Measurements from ENCODE around the gene TCAIM. TPM values are rescaled to one million over a fixed set of nuclear protein-coding genes. Genes with fewer than 3 reads are reported as not detected.

Gene TCAIM
- total RNA-seq, 1 donor from 2014 or later, result 16.2 TPM

DNA sequence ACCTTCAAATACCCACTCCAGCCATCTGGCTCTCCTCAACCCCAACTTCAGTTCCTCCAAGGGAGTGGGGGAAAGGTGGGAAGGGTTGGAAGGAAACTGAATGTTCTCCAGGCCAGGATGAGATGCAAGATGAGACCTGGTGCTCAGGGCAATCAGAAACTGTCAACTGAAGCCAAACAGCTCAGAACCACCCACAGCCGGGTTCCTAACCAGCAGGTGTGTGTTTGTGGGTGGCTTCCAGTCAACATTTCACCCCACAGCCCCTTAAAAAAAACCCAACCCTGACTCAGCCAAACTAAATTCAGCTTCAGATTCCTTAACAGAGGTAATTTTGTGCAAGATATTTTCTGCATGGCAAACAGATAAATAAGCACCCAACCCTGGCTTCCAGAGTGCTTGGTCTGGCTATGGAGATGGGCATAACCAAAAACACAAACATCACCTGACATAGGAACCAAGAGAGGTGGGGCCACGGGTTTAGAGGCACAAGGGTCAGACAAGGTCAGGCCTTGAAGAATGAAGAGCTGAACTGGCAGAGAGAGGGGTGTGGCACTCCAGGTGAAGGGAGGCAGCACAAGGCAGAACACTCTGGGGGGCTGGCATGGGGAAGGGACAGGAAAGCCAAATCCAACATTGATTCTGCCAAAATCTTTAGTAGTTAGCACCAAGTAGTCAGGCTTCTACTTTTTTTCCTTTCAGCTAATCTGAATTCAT is 104.2 kb downstream of the TCAIM start:
- intact Hi-C loops (cut with micrococcal nuclease), result loop anchor here (10.0 kb wide), 1 partner anchor 338 kb away; no protein-coding TSS in a partner anchor

- intact Hi-C loops (cut with micrococcal nuclease), result loop anchor here (10.0 kb wide), 1 partner anchor 340 kb away; no protein-coding TSS in a partner anchor
Observed at GRCh38 chr3:44444437-44444836, 105.9 kb downstream of the TCAIM start.

DNA sequence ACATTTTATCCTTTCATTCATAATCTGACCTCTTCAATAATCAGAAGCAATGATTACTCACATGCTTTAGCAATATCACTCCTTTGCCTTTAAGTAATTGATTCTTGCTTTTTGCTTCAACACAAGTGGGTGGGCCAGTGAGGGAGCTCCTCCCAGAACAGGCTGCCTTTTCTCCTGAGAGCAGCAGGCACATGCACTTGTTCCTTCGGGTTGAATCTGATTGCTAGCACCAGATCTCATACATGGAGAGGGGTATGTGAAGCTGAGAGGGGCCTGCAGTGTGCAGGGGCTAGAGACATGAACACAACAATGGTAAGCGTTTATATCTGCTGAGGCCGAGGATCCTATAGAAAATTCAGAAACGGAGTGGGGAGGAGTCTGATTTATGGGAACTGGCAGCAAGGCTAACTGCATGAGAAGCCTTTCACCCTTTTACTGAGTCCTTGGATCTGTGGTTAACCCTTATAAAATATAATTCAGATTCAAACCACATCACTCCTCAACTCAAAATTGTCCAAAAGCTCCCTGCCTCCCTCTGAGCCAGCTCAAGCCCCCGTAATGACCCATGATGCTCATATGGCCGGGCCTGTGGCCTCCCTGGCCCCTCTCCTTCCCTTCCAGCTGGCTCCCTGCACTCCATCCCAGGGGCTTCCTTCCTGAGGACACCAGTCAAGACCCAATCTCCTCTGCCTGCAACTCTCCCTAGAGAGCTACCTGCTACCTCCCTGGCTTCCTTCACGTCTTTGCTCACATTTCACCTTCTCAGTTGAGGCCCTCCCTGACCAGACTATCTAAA is 106.5 kb downstream of the TCAIM start:
- intact Hi-C loops (cut with micrococcal nuclease), result loop anchor here (10.0 kb wide), 1 partner anchor 340 kb away; no protein-coding TSS in a partner anchor

DNA sequence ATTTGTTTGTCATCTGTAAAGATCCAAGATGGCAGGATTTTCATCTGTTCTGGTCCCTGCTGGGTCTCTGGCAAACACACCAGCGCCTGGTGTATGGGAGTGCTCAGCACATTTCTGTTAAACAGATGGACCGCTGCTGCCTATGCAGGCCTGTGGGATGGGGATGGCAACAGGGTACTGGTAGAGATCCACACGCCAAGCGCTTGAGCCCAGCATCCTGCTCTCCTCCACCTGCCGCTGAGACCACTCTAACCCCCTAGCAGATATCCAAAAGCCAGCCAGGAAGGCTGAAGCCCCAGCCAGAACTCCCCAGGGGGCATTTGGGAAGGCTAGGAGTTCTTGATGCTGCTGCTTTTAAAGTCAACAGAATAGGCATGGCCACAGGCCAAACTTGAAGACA is 107.2 kb downstream of the TCAIM start:
- intact Hi-C loops (cut with micrococcal nuclease), result loop anchor here (10.0 kb wide), 1 partner anchor 341 kb away; no protein-coding TSS in a partner anchor

GRCh38 chr3:44446929-44447328 is 108.4 kb downstream of the TCAIM start:
- intact Hi-C loops (cut with micrococcal nuclease), result loop anchor here (10.0 kb wide), 1 partner anchor 342 kb away; no protein-coding TSS in a partner anchor

GRCh38 chr3:44451441-44451840 is 112.9 kb downstream of the TCAIM start:
- intact Hi-C loops (cut with micrococcal nuclease), result no loop called here

GRCh38 chr3:44454258-44454657 is 115.7 kb downstream of the TCAIM start:
- intact Hi-C loops (cut with micrococcal nuclease), result no loop called here

- intact Hi-C loops (cut with micrococcal nuclease), result no loop called here
Observed at GRCh38 chr3:44455318-44455717, 116.8 kb downstream of the TCAIM start.

Other genes with a start within 250 kb of the TCAIM start
- gene TOPAZ1, start 96.9 kb upstream of the TCAIM start, total RNA-seq, result not detected in 2 replicates
- 23.0 and 23.8 TPM in 2 replicates for gene ZNF445, start 138.9 kb downstream of the TCAIM start, total RNA-seq
- 0.88 and 1.0 TPM in 2 replicates for gene ZKSCAN7, start 216.4 kb downstream of the TCAIM start, total RNA-seq
- gene ZNF660, start 246.2 kb downstream of the TCAIM start, total RNA-seq, result 0.29 and 0.44 TPM in 2 replicates

All from T-helper 1 cell treated with Interleukin-12 subunit alpha and Interleukin-12 subunit beta and Interleukin-4 antibody, amounts not matched to agents 30 ng/mL and 1 ng/mL, for 36 hours (primary cell).